ENCODE data around the gene PTPRZ1. TPM values are rescaled to one million over a fixed set of nuclear protein-coding genes. Genes with fewer than 3 reads are reported as not detected.

PTPRZ1 gene
- total and polyA plus RNA-seq, 4 donors = 0.07 to 0.17 (median 0.09) TPM; not detected in 1

- 91% methylated on average over 1 of the region's 1 CpG for WGBS
- H3K27me3 ChIP-seq (ENCODE audit: control insufficient read depth in 4 of 4, insufficient read depth in 4 of 4, low read length in 3 of 4) = peaks cover 0 to 3% (median 0%) of the 10 kb centered on the region in 4 donors
- no peaks in the 10 kb centered on the region for H3K9me3 ChIP-seq (ENCODE audit: control insufficient read depth in 4 of 4, low read length in 3 of 4)
- no peak overlapping the region for H3K4me3 ChIP-seq (ENCODE audit: low read depth in 1 of 3, low read length in 3 of 3)
- TF ChIP-seq MAX (IDR thresholded peaks at IDR 0.05) = no peak
- TF ChIP-seq FOXA1 (IDR thresholded peaks at IDR 0.05) = no peak
- no peak for TF ChIP-seq HNF4G (IDR thresholded peaks at IDR 0.05)
- TF ChIP-seq HNF4A (conservative IDR thresholded peaks at IDR 0.05) = no peak
- TF ChIP-seq REST (IDR thresholded peaks at IDR 0.05) = no peak
- no peak for TF ChIP-seq SP1 (IDR thresholded peaks at IDR 0.05)
- no peak for TF ChIP-seq ZBTB33 (IDR thresholded peaks at IDR 0.05)
- no peak overlapping the region for H3K9ac ChIP-seq (ENCODE audit: low read depth in 1 of 2, low read length in 2 of 2)
- no peak for DNase-seq (ENCODE audit: low spot score)
- no peak overlapping the region for H3K27ac ChIP-seq (ENCODE audit: low read depth in 1 of 2, low read length in 2 of 2)
- H3K4me1 ChIP-seq (ENCODE audit: control insufficient read depth in 4 of 4, insufficient read depth in 4 of 4, low read length in 3 of 4) = no peaks in the 10 kb centered on the region
- H3K36me3 ChIP-seq (ENCODE audit: control insufficient read depth in 4 of 4, insufficient read depth in 3 of 4, low read depth in 1 of 4, low read length in 3 of 4) = no peaks in the 10 kb centered on the region
Measured at GRCh38 chr7:121954803-121955202, 81.8 kb downstream of the PTPRZ1 start.

GRCh38 chr7:121957626-121958025 lies 84.7 kb downstream of the PTPRZ1 start:
- no peak for DNase-seq (ENCODE audit: low spot score)
- Histone ChIP-seq H3K4me1 (ENCODE audit: control insufficient read depth in 4 of 4, insufficient read depth in 4 of 4, low read length in 3 of 4) (no peaks in the 10 kb centered on the region), H3K9ac (ENCODE audit: low read depth in 1 of 2, low read length in 2 of 2) (no peak overlapping the region), H3K27ac (ENCODE audit: low read depth in 1 of 2, low read length in 2 of 2) (no peak overlapping the region), H3K27me3 (ENCODE audit: control insufficient read depth in 4 of 4, insufficient read depth in 4 of 4, low read length in 3 of 4) (peaks cover 0 to 3% (median 0%) of the 10 kb centered on the region in 4 donors), H3K4me3 (ENCODE audit: low read depth in 1 of 3, low read length in 3 of 3) (no peak overlapping the region), H3K9me3 (ENCODE audit: control insufficient read depth in 4 of 4, low read length in 3 of 4) (no peaks in the 10 kb centered on the region), H3K36me3 (ENCODE audit: control insufficient read depth in 4 of 4, insufficient read depth in 3 of 4, low read depth in 1 of 4, low read length in 3 of 4) (no peaks in the 10 kb centered on the region)
- no peak for TF ChIP-seq REST (IDR thresholded peaks at IDR 0.05)
- no peak for TF ChIP-seq JUND (IDR thresholded peaks at IDR 0.05)
- TF ChIP-seq TAF1 (conservative IDR thresholded peaks at IDR 0.05) = no peak
- TF ChIP-seq ATF3 (IDR thresholded peaks at IDR 0.05) = no peak
- no peak for TF ChIP-seq CTCF (IDR thresholded peaks at IDR 0.05; ENCODE audit: low read depth, low read length, missing input control)
- no peak for TF ChIP-seq FOXA1 (IDR thresholded peaks at IDR 0.05)
- no peak for TF ChIP-seq SP1 (IDR thresholded peaks at IDR 0.05)
- TF ChIP-seq YY1 (IDR thresholded peaks at IDR 0.05) = no peak
- TF ChIP-seq FOXA2 (IDR thresholded peaks at IDR 0.05) = no peak
- TF ChIP-seq NR2F2 (IDR thresholded peaks at IDR 0.05) = no peak
- TF ChIP-seq ZBTB33 (IDR thresholded peaks at IDR 0.05) = no peak
- 61% methylated on average over 1 of the region's 1 CpG for WGBS
